ENCODE results near the gene ADAM15.

Gene ADAM15

GRCh38 chr1:155008015-155008941 lies 42.8 kb upstream of the ADAM15 start:
- no peak for DNase-seq (ENCODE audit: low spot score)
- TF ChIP-seq CTCF (IDR thresholded peaks at IDR 0.05; ENCODE audit: borderline replicate concordance, control extremely low read depth, extremely low read depth, insufficient read depth, missing control alignments): no peak
- in situ Hi-C loops (cut with MboI; ENCODE audit: low sequenced_read_pairs, unreplicated experiment): no loop called here

GRCh38 chr1:155009221-155009711 lies 41.9 kb upstream of the ADAM15 start:
- in situ Hi-C loops (cut with MboI; ENCODE audit: low sequenced_read_pairs, unreplicated experiment): no loop called here
- DNase-seq (ENCODE audit: low spot score): no peak
- TF ChIP-seq CTCF (IDR thresholded peaks at IDR 0.05; ENCODE audit: borderline replicate concordance, control extremely low read depth, extremely low read depth, insufficient read depth, missing control alignments): no peak

GRCh38 chr1:155009742-155010141 lies 41.4 kb upstream of the ADAM15 start:
- no peak for TF ChIP-seq CTCF (IDR thresholded peaks at IDR 0.05; ENCODE audit: borderline replicate concordance, control extremely low read depth, extremely low read depth, insufficient read depth, missing control alignments)
- in situ Hi-C loops (cut with MboI; ENCODE audit: low sequenced_read_pairs, unreplicated experiment): no loop called here
- DNase-seq (ENCODE audit: low spot score): no peak

- in situ Hi-C loops (cut with MboI; ENCODE audit: low sequenced_read_pairs, unreplicated experiment): no loop called here
- TF ChIP-seq CTCF (IDR thresholded peaks at IDR 0.05; ENCODE audit: borderline replicate concordance, control extremely low read depth, extremely low read depth, insufficient read depth, missing control alignments): no peak
- no peak for DNase-seq (ENCODE audit: low spot score)
Measured at GRCh38 chr1:155010211-155010918, 40.8 kb upstream of the ADAM15 start.

- TF ChIP-seq CTCF (IDR thresholded peaks at IDR 0.05; ENCODE audit: borderline replicate concordance, control extremely low read depth, extremely low read depth, insufficient read depth, missing control alignments): no peak
- no peak for DNase-seq (ENCODE audit: low spot score)
- in situ Hi-C loops (cut with MboI; ENCODE audit: low sequenced_read_pairs, unreplicated experiment): no loop called here
Measured at GRCh38 chr1:155011004-155011416, 40.1 kb upstream of the ADAM15 start.

- TF ChIP-seq CTCF (IDR thresholded peaks at IDR 0.05; ENCODE audit: borderline replicate concordance, control extremely low read depth, extremely low read depth, insufficient read depth, missing control alignments): no peak
- in situ Hi-C loops (cut with MboI; ENCODE audit: low sequenced_read_pairs, unreplicated experiment): no loop called here
- no peak for DNase-seq (ENCODE audit: low spot score)
Measured at GRCh38 chr1:155011437-155012025, 39.6 kb upstream of the ADAM15 start.

Data from GM13976 (cell line).